GM12872 (cell line): ENCODE measurements around the gene SLC48A1.

Experiments used
- CTCF ChIP-seq: IDR thresholded peaks from 3 replicates; pipeline ENCODE4 v1.5.1; 2011; ENCODE audit warnings: low read depth, mild to moderate bottlenecking, low read length, moderate library complexity; ENCODE audit not compliant: insufficient read depth

The SLC48A1 gene

GRCh38 chr12:47800582-47800981 lies 27.5 kb downstream of the SLC48A1 start:
- no peak for TF ChIP-seq CTCF

- TF ChIP-seq CTCF, result no peak
Measured at GRCh38 chr12:47801170-47801903, 28.3 kb downstream of the SLC48A1 start.

- TF ChIP-seq CTCF, result no peak
Measured at GRCh38 chr12:47801904-47802246, 28.8 kb downstream of the SLC48A1 start.

- peak; percentile 49 for TF ChIP-seq CTCF
Measured at GRCh38 chr12:47802312-47802711, 29.3 kb downstream of the SLC48A1 start.

- no peak for TF ChIP-seq CTCF
Measured at GRCh38 chr12:47803191-47803875, 30.3 kb downstream of the SLC48A1 start.

- TF ChIP-seq CTCF, result no peak
Measured at GRCh38 chr12:47804171-47804570, 31.1 kb downstream of the SLC48A1 start.

GRCh38 chr12:47805417-47805816 lies 32.4 kb downstream of the SLC48A1 start:
- TF ChIP-seq CTCF, result no peak
